GM23338 (cell line): ENCODE results near the gene STK32C. TPM values are rescaled to one million over a fixed set of nuclear protein-coding genes. Genes with fewer than 3 reads are reported as not detected.

Source experiments
- ATAC-seq: fragments of 200-7000 bp; cut with Tn5 transposase; 3 replicates; pipeline ENCODE4 v1.9.1; 2020
- DNase-seq: peaks from one replicate; pipeline ENCODE4 v3.0.0-alpha.2; 2015; ENCODE audit warnings: low spot score
- H2AFZ ChIP-seq: fragments of 200-600 bp; sonication (generic); 2 replicates; pipeline ENCODE4 v1.8.0; 2016; ENCODE audit warnings: antibody characterized with exemption, mild to moderate bottlenecking, moderate library complexity
- H3F3A ChIP-seq: fragments of 200-600 bp; sonication (generic); replicated peaks from 2 replicates; pipeline ENCODE4 v1.8.0; 2017; ENCODE audit warnings: antibody characterized with exemption, mixed run types, low read depth
- H3K27ac ChIP-seq: fragments of 200-600 bp; sonication (generic); 2 replicates; pipeline ENCODE4 v1.6.1; 2016; ENCODE audit warnings: low read depth
- H3K27me3 ChIP-seq: fragments of 200-600 bp; sonication (generic); 2 replicates; pipeline ENCODE4 v1.8.0; 2016; ENCODE audit warnings: mild to moderate bottlenecking, mixed run types, moderate library complexity; ENCODE audit not compliant: insufficient read depth
- H3K36me3 ChIP-seq: fragments of 200-600 bp; sonication (generic); 2 replicates; pipeline ENCODE4 v1.8.0; 2016; ENCODE audit warnings: mild to moderate bottlenecking; ENCODE audit not compliant: insufficient read depth
- H3K4me1 ChIP-seq: fragments of 200-600 bp; sonication (generic); 2 replicates; pipeline ENCODE4 v1.8.0; 2016; ENCODE audit warnings: mild to moderate bottlenecking, moderate library complexity; ENCODE audit not compliant: insufficient read depth
- H3K4me2 ChIP-seq: fragments of 200-600 bp; sonication (generic); 2 replicates; pipeline ENCODE4 v1.7.1; 2017; ENCODE audit warnings: mixed run types
- H3K4me3 ChIP-seq: fragments of 200-600 bp; sonication (generic); 2 replicates; pipeline ENCODE4 v1.6.1; 2016; ENCODE audit warnings: mixed run types
- H3K79me2 ChIP-seq: fragments of 200-600 bp; sonication (generic); replicated peaks from 2 replicates; pipeline ENCODE4 v1.8.0; 2017; ENCODE audit warnings: mild to moderate bottlenecking; ENCODE audit not compliant: insufficient read depth
- H3K9me2 ChIP-seq: fragments of 200-600 bp; sonication (generic); 2 replicates; pipeline ENCODE4 v1.8.0; 2017; ENCODE audit not compliant: insufficient read depth
- H4K20me1 ChIP-seq: fragments of 200-600 bp; sonication (generic); replicated peaks from 2 replicates; pipeline ENCODE4 v1.8.0; 2017; ENCODE audit warnings: mild to moderate bottlenecking; ENCODE audit not compliant: insufficient read depth
- H3K27ac Mint-ChIP-seq: 2 replicates; pipeline ENCODE4 v1.8.0; 2020; ENCODE audit warnings: inconsistent platforms, mild to moderate bottlenecking, moderate library complexity, mixed read lengths
- H3K27me3 Mint-ChIP-seq: 3 replicates; pipeline ENCODE4 v1.8.0; 2022; ENCODE audit warnings: low read depth, mild to moderate bottlenecking, moderate library complexity, mixed read lengths, inconsistent platforms; ENCODE audit not compliant: insufficient read depth, poor library complexity
- H3K36me3 Mint-ChIP-seq: 3 replicates; pipeline ENCODE4 v1.8.0; 2021; ENCODE audit warnings: low read depth, mild to moderate bottlenecking, inconsistent platforms, moderate library complexity, mixed read lengths
- H3K4me1 Mint-ChIP-seq: 3 replicates; pipeline ENCODE4 v1.8.0; 2020; ENCODE audit warnings: mild to moderate bottlenecking, inconsistent platforms, mixed read lengths
- H3K4me3 Mint-ChIP-seq: 3 replicates; pipeline ENCODE4 v1.8.0; 2021; ENCODE audit warnings: moderate library complexity, mild to moderate bottlenecking, inconsistent platforms, mixed read lengths
- H3K9me3 Mint-ChIP-seq: 3 replicates; pipeline ENCODE4 v1.8.0; 2020; ENCODE audit warnings: moderate library complexity, mild to moderate bottlenecking, inconsistent platforms, mixed read lengths
- CTCF ChIP-seq, 2 experiments: fragments of 200-600 bp in 1 of 2; sonication (generic) in 1 of 2; conservative IDR thresholded peaks; 2 replicates each; pipeline versions ENCODE4 v1.5.1 to v1.6.1; 2016 to 2017; ENCODE audit warnings: antibody characterized with exemption in 2 of 2, low read depth in 2 of 2, mild to moderate bottlenecking in 2 of 2, moderate library complexity in 1 of 2
- ETS1 ChIP-seq: IDR thresholded peaks from 2 replicates; pipeline ENCODE4 v1.6.1; 2016; ENCODE audit warnings: antibody characterized with exemption
- JUNB ChIP-seq: IDR thresholded peaks from one replicate; pipeline ENCODE4 v1.6.1; 2016; ENCODE audit warnings: antibody characterized with exemption; ENCODE audit not compliant: unreplicated experiment
- NANOG ChIP-seq: IDR thresholded peaks from 2 replicates; pipeline ENCODE4 v1.6.1; 2016; ENCODE audit warnings: antibody characterized with exemption, borderline replicate concordance
- REST ChIP-seq: IDR thresholded peaks from one replicate; pipeline ENCODE4 v1.6.1; 2018; ENCODE audit warnings: antibody characterized with exemption; ENCODE audit not compliant: unreplicated experiment
- ZNF462 ChIP-seq: fragments of 250-450 bp; sonication (Bioruptor Pico); IDR thresholded peaks from 2 replicates; pipeline ENCODE4 v1.5.0; 2020; ENCODE audit warnings: mild to moderate bottlenecking, moderate library complexity
- polyA plus RNA-seq: library from polyadenylated mRNA; unstranded; fragments of >200 nt; fragmentation: Nextera tagmentation; extraction: Ambion mirVana; gene quantifications from 2 replicates; pipeline ENCODE4 v1.2.1, GENCODE V29; 2016
- total RNA-seq: library from RNA; depleted of rRNA; stranded (reverse); fragments of >200 nt; shearing (Covaris generic); gene quantifications from 2 replicates; pipeline ENCODE4 v1.2.3, GENCODE V29; 2014

STK32C gene
- total and polyA plus RNA-seq, 2 experiments from 2014 or later = 10.2 to 20.5 TPM

GRCh38 chr10:132283604-132284382 lies 24.0 kb downstream of the STK32C start:
- no peak overlapping the region for H3K4me2 ChIP-seq
- H3K4me1 Mint-ChIP-seq = peaks cover 9% of the 10 kb centered on the region
- no peaks in the 10 kb centered on the region; the same call in 2 of the 3 replicates for H3K36me3 Mint-ChIP-seq
- no peak overlapping the region for H3K4me3 Mint-ChIP-seq
- no peaks in the 10 kb centered on the region for H3K36me3 ChIP-seq
- no peaks in the 10 kb centered on the region for H3K27me3 ChIP-seq
- ATAC-seq (no peak), DNase-seq (no peak)
- TF ChIP-seq NANOG = no peak
- TF ChIP-seq ZNF462 (CRISPR knock-in tag) = no peak
- TF ChIP-seq REST = no peak
- no peak for TF ChIP-seq ETS1
- no peak for TF ChIP-seq CTCF (conservative IDR thresholded peaks at IDR 0.05; ENCODE audit: low read depth in 2 of 2)
- no peak for TF ChIP-seq JUNB
- H3K4me3 ChIP-seq = no peak overlapping the region
- no peak overlapping the region for H3K27ac ChIP-seq
- no peaks in the 10 kb centered on the region for H3K4me1 ChIP-seq
- H3K27ac Mint-ChIP-seq = no peak overlapping the region
- H3K9me3 Mint-ChIP-seq = no peaks in the 10 kb centered on the region; the same call in 2 of the 3 replicates
- no peaks in the 10 kb centered on the region for H3K79me2 ChIP-seq
- H3K9me2 ChIP-seq = no peaks in the 10 kb centered on the region
- H2AFZ ChIP-seq = no peak overlapping the region
- peaks cover 9% of the 10 kb centered on the region for H3K27me3 Mint-ChIP-seq
- no peaks in the 10 kb centered on the region for H3F3A ChIP-seq
- no peaks in the 10 kb centered on the region for H4K20me1 ChIP-seq
